NCI-H2081 treated with DMSO at 0.1 percent for 48 hours (cell line): ENCODE measurements around the gene CNGA1.
"Not testable (repeated sequence)": the region's sequence is repeated elsewhere in the genome, so short reads cannot be mapped to it uniquely, and the experiment has no call there.

Source experiments
- DNase-seq: peaks from one replicate; lab custom pipeline; 2025; lab: John Stamatoyannopoulos, UW

The CNGA1 gene

GRCh38 chr4:48030470-48030869 is 14.0 kb upstream of the CNGA1 start:
- no peak for DNase-seq

- DNase-seq, result no peak
These were observed 12.2 kb upstream of the CNGA1 start for GRCh38 chr4:48028696-48029095.

- DNase-seq, result no peak
These were observed 11.2 kb upstream of the CNGA1 start for GRCh38 chr4:48027653-48028052.

GRCh38 chr4:48025005-48025404 is 8.5 kb upstream of the CNGA1 start:
- no peak for DNase-seq

GRCh38 chr4:48024522-48024921 is 8.0 kb upstream of the CNGA1 start:
- no peak for DNase-seq

GRCh38 chr4:48022192-48022799 is 5.8 kb upstream of the CNGA1 start:
- no peak for DNase-seq

GRCh38 chr4:48021100-48021499 is 4.6 kb upstream of the CNGA1 start:
- DNase-seq, result no peak

GRCh38 chr4:48018112-48018511 is 1.6 kb upstream of the CNGA1 start:
- no peak for DNase-seq

GRCh38 chr4:48017108-48017571 is 659 bp upstream of the CNGA1 start:
- no peak for DNase-seq

GRCh38 chr4:48015678-48016077 is 803 bp downstream of the CNGA1 start:
- DNase-seq, result no peak

GRCh38 chr4:48015216-48015615 is 1.3 kb downstream of the CNGA1 start:
- no peak for DNase-seq

- no peak for DNase-seq
These were observed 3.7 kb downstream of the CNGA1 start for GRCh38 chr4:48012824-48013223.

- no peak for DNase-seq
These were observed 4.8 kb downstream of the CNGA1 start for GRCh38 chr4:48011722-48012121.

- DNase-seq, result not testable (repeated sequence)
These were observed 5.6 kb downstream of the CNGA1 start for GRCh38 chr4:48010906-48011305.

- no peak for DNase-seq
These were observed 8.4 kb downstream of the CNGA1 start for GRCh38 chr4:48008021-48008596.

- DNase-seq, result no peak
These were observed 10.7 kb downstream of the CNGA1 start for GRCh38 chr4:48005781-48006180.

GRCh38 chr4:48003568-48003967 is 12.9 kb downstream of the CNGA1 start:
- DNase-seq, result not testable (repeated sequence)

- no peak for DNase-seq
These were observed 14.2 kb downstream of the CNGA1 start for GRCh38 chr4:48002267-48002666.

GRCh38 chr4:47996021-47996420 is 20.5 kb downstream of the CNGA1 start:
- DNase-seq, result no peak

- not testable (repeated sequence) for DNase-seq
These were observed 24.0 kb downstream of the CNGA1 start for GRCh38 chr4:47992475-47992874.

GRCh38 chr4:47990145-47990544 is 26.3 kb downstream of the CNGA1 start:
- DNase-seq, result no peak

GRCh38 chr4:47974566-47974965 is 41.9 kb downstream of the CNGA1 start:
- DNase-seq, result no peak

GRCh38 chr4:47972721-47973120 is 43.8 kb downstream of the CNGA1 start:
- no peak for DNase-seq

- no peak for DNase-seq
These were observed 44.3 kb downstream of the CNGA1 start for GRCh38 chr4:47972181-47972580.
